ENCODE results near the gene TAC4. TPM values are rescaled to one million over a fixed set of nuclear protein-coding genes. Genes with fewer than 3 reads are reported as not detected.

The TAC4 gene
- total and polyA plus RNA-seq, 9 of the 15 experiments (the other 6 are each of a cell fraction or from before 2014, with no cell fraction given), result 0.17 TPM; not detected in 8

- TF ChIP-seq ZNF592 (IDR thresholded peaks at IDR 0.05) (no peak), ZNF146 (CRISPR knock-in tag; IDR thresholded peaks at IDR 0.05; ENCODE audit: unreplicated experiment) (no peak)
Observed at GRCh38 chr17:49819138-49819537, 28.7 kb downstream of the TAC4 start (continued).

DNA sequence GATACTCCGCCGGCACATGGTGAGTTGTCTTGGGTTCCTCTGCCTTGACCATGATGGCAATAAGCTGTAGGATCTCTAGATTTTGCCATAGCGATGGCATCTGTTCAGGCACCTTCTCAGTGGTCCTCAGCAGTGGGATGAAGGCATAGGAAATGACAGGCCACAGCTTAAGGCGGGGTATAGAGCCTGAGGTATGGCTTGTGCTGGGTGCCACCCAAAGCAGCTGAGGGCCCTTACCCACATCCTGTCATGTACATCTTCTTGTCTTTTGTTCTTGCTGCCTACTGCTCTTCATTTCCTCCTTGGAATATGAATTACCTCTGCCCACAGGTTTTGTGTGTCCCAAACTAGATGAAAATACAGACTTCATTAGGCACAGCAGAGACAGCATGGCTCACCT is 29.9 kb downstream of the TAC4 start:
- no peak overlapping the region for H2AFZ ChIP-seq (ENCODE audit: low read depth, low read length)
- ATAC-seq (no peak), DNase-seq (ENCODE audit: extremely low read depth in 1 of 4, low spot score in 3 of 4) (no peak), FAIRE-seq (no peak)
- H3K9me3 ChIP-seq (replicated peaks; ENCODE audit: control insufficient read depth, insufficient read depth, low read depth, low read length), result no peaks in the 10 kb centered on the region
- H3K4me2 ChIP-seq (ENCODE audit: insufficient read depth, low read length), result no peak overlapping the region
- no peak overlapping the region for H3K27ac ChIP-seq (ENCODE audit: extremely low read depth, low read depth, low read length)
- intact Hi-C loops (cut with micrococcal nuclease), result no loop called here
- H3K36me3 ChIP-seq (ENCODE audit: control insufficient read depth, insufficient read depth, low read length), result peaks cover 92% of the 10 kb centered on the region
- no peaks in the 10 kb centered on the region; the same call in 1 of the 2 replicates for H4K20me1 ChIP-seq (replicated peaks; ENCODE audit: control insufficient read depth, insufficient read depth, low read length)
- H3K9me1 ChIP-seq (ENCODE audit: control insufficient read depth, insufficient read depth, low read length), result no peaks in the 10 kb centered on the region
- no peak overlapping the region for H3K9ac ChIP-seq (ENCODE audit: insufficient read depth in 1 of 2, low read depth in 2 of 2, low read length in 2 of 2)
- H3K4me1 ChIP-seq (replicated peaks in 1 of 2; ENCODE audit: control insufficient read depth in 2 of 2, insufficient read depth in 2 of 2, low read length in 2 of 2), result peaks cover 0 to 4% of the 10 kb centered on the region in 2 experiments; a peak in 2 of 5 replicates
- in situ Hi-C loops (cut with MboI), result no loop called here
- WGBS (ENCODE audit: insufficient coverage, low coverage, missing lambda C conversion rate), result 95% methylated on average over 4 of the region's 4 CpGs
- H3K4me3 ChIP-seq, result no peak overlapping the region
- no peaks in the 10 kb centered on the region for H3K27me3 ChIP-seq (ENCODE audit: control insufficient read depth in 2 of 2, insufficient read depth in 2 of 2, low read length in 2 of 2)
- H3K79me2 ChIP-seq (ENCODE audit: control insufficient read depth, insufficient read depth, low read length), result 0 out of 3 replicates have a peak, but pooled peaks cover 3% of the 10 kb centered on the region
- no TSS peak for BruUV-seq (replicated peaks)
- POLR2A ChIA-PET, result interaction anchor here (1.4 kb wide), 1 partner anchor 10 kb away, joined by 7 read pairs; no protein-coding TSS in a partner anchor
- CTCF ChIA-PET (ENCODE audit: low intra/inter-chr PET ratio), result no interaction called here
- no peak for TF ChIP-seq CREB1 (IDR thresholded peaks at IDR 0.05)
- no peak for TF ChIP-seq CREB1 (CRISPR knock-in tag; IDR thresholded peaks at IDR 0.05)
- TF ChIP-seq FOXP1 (CRISPR knock-in tag; IDR thresholded peaks at IDR 0.05), result no peak
- no peak for TF ChIP-seq BRD4 (IDR thresholded peaks at IDR 0.05)
- TF ChIP-seq NR4A1 (CRISPR knock-in tag; IDR thresholded peaks at IDR 0.05), result no peak
- no peak for TF ChIP-seq NR4A1 (tag; IDR thresholded peaks at IDR 0.05)
- TF ChIP-seq, protein P1, sequence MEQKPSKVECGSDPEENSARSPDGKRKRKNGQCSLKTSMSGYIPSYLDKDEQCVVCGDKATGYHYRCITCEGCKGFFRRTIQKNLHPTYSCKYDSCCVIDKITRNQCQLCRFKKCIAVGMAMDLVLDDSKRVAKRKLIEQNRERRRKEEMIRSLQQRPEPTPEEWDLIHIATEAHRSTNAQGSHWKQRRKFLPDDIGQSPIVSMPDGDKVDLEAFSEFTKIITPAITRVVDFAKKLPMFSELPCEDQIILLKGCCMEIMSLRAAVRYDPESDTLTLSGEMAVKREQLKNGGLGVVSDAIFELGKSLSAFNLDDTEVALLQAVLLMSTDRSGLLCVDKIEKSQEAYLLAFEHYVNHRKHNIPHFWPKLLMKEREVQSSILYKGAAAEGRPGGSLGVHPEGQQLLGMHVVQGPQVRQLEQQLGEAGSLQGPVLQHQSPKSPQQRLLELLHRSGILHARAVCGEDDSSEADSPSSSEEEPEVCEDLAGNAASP (IDR thresholded peaks at IDR 0.05), result no peak
- TF ChIP-seq, protein P2, sequence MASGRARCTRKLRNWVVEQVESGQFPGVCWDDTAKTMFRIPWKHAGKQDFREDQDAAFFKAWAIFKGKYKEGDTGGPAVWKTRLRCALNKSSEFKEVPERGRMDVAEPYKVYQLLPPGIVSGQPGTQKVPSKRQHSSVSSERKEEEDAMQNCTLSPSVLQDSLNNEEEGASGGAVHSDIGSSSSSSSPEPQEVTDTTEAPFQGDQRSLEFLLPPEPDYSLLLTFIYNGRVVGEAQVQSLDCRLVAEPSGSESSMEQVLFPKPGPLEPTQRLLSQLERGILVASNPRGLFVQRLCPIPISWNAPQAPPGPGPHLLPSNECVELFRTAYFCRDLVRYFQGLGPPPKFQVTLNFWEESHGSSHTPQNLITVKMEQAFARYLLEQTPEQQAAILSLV (tag; IDR thresholded peaks at IDR 0.05), result no peak
- TF ChIP-seq DIDO1 (tag; IDR thresholded peaks at IDR 0.05; ENCODE audit: low read depth), result no peak
- TF ChIP-seq POLR3G (IDR thresholded peaks at IDR 0.05; ENCODE audit: extremely low read depth, insufficient read length, insufficient replicate concordance), result no peak
- TF ChIP-seq, protein P3, sequence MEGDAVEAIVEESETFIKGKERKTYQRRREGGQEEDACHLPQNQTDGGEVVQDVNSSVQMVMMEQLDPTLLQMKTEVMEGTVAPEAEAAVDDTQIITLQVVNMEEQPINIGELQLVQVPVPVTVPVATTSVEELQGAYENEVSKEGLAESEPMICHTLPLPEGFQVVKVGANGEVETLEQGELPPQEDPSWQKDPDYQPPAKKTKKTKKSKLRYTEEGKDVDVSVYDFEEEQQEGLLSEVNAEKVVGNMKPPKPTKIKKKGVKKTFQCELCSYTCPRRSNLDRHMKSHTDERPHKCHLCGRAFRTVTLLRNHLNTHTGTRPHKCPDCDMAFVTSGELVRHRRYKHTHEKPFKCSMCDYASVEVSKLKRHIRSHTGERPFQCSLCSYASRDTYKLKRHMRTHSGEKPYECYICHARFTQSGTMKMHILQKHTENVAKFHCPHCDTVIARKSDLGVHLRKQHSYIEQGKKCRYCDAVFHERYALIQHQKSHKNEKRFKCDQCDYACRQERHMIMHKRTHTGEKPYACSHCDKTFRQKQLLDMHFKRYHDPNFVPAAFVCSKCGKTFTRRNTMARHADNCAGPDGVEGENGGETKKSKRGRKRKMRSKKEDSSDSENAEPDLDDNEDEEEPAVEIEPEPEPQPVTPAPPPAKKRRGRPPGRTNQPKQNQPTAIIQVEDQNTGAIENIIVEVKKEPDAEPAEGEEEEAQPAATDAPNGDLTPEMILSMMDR (IDR thresholded peaks at IDR 0.05 in 2 of 3, conservative IDR thresholded peaks at IDR 0.05 in 1 of 3; ENCODE audit: insufficient read depth in 2 of 3, low read depth in 1 of 3, low read length in 3 of 3), result no peak

Measured in K562 (cell line).